HG02623 (cell line): ENCODE data around the gene MSMB.
"Not testable (repeated sequence)": the region's sequence is repeated elsewhere in the genome, so short reads cannot be mapped to it uniquely, and the experiment has no call there.

Experiments used
- ATAC-seq: cut with Tn5 transposase; IDR thresholded peaks from one replicate; pipeline ENCODE4 v1.9.1; 2021; ENCODE audit warnings: moderate library complexity; ENCODE audit not compliant: unreplicated experiment

The MSMB gene

GRCh38 chr10:46014683-46015405 lies 31.2 kb downstream of the MSMB start:
- no peak for ATAC-seq

DNA sequence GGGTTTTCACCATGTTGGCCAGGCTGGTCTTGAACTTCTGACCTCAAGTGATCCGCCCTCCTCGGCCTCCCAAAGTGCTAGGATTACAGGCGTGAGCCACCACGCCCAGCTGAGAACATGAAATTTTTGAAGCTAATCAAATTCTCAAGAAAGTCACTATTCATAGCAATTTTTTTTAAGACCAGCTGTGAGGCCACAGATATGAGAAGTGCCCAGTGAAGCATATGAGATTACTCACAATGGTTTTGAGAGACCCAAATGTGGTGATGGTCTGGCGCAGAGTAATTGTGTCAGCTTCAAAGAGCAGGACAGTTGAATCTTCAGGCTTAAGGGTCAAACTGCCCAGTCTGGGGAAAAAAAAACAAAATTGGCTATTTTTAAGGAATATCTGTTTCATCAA lies 31.9 kb downstream of the MSMB start:
- no peak for ATAC-seq

- ATAC-seq = no peak
Measured at GRCh38 chr10:46012746-46013145, 33.3 kb downstream of the MSMB start.

- no peak for ATAC-seq
Measured at GRCh38 chr10:46006219-46006618, 39.9 kb downstream of the MSMB start.

DNA sequence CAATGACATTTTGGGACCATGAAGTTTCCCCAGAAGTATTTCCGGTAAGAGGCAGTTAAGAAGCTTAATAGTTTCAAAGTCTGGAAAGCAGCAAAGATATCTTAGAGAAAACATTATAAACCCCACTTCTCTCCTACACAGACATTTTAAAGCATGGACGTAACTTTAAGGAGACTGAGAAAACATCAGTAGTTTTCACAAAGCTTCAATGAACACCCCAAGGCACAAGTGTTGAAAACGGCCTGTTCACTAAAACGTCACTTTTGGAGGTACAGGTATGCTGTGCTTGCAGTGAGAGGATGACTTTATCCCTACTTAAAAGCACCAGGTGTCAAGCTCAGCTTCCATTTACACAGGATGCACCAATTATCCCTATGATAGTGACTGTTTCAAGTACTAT lies 40.7 kb downstream of the MSMB start:
- ATAC-seq = no peak

- ATAC-seq = no peak
Measured at GRCh38 chr10:46004963-46005362, 41.1 kb downstream of the MSMB start.

- ATAC-seq = no peak
Measured at GRCh38 chr10:46002916-46003693, 43.0 kb downstream of the MSMB start.

DNA sequence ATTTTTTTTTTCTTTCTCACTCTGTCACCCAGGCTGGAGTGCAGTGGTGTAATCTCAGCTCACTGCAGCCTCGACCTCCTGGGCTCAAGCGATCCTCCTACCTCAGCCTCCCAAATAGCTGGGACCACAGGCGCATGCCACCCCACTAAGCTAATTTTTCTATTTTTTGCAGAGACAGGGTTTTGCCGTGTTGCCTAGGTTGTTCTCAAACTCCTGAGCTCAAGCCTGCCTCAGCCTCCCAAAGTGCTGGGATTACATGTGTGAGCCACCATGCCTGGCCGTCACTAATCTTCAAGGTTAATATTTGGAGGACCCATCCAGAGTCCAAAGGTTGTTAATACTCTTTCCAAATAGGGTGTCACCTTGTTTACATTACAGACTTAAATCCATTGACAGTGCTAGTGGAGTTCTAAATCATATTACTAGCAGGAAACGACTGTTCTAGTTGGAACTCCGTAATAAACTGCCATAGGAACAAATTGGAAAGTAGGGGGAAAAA lies 43.8 kb downstream of the MSMB start:
- not testable (repeated sequence) for ATAC-seq

DNA sequence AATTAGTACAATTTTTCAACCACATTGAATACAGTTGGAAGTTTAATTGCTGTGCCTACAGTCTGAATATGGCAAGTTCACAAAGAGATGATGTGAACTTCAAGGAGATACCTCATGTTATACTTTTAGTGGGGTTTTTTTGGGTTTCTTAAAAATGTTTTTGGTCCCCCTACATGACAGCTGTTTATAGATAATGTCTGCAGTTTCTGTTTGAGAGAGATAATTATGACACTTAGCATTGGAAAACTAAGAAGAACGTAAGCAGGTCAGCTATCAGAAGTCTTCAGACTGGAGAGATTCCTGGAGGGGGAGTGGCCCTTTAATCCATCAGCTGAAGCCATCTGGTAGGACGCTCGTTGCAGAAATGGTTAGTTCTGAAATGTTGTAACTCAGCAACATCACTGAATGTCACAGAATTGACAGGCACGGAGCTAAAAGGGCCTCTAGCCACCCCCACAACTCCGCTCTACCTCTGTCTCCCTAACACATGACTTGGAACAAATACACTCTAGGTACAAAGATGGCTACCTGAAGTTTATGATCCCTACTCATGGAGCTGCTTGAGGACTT lies 44.8 kb downstream of the MSMB start:
- no peak for ATAC-seq

DNA sequence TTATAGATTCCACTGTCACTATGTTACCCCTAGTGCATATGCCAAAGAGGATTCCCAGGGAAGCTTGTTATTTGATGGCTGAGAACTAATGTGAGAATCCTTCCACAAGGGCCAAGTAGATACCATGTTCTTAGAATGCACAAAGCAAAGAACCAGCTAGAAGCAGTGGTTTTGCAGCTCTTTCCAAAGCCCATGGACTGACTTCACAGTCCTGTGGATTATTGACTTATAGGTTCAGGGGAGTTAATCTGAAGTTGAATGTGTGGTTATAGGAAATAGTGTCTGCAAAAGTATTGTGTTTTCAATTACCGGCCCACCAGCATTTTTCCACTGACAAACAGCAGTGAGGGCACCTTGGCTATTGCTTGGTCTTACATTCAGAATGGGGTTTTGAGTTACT lies 45.5 kb downstream of the MSMB start:
- ATAC-seq = no peak

DNA sequence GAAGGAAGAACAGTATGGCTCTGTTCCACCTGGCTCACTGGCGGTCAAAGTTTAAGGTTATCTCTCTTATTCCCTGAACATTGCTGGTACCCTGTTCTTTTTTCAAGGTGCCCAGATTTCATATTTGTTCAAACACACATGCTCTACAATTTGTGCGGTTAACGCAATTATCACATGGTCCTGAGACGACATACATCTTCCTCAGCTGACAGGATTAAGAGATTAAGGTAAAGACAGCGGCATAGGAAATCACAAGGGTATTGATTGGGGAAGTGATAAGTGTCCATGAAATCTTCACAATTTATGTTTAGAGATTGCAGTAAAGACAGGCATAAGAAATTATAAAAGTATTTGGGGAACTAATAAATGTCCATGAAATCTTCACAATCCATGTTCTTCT lies 46.1 kb downstream of the MSMB start:
- not testable (repeated sequence) for ATAC-seq

GRCh38 chr10:45997994-45998763 lies 47.9 kb downstream of the MSMB start:
- no peak for ATAC-seq

GRCh38 chr10:45997557-45997956 lies 48.5 kb downstream of the MSMB start:
- ATAC-seq = no peak

- not testable (repeated sequence) for ATAC-seq
Measured at GRCh38 chr10:45985590-45985989, 60.5 kb downstream of the MSMB start.

DNA sequence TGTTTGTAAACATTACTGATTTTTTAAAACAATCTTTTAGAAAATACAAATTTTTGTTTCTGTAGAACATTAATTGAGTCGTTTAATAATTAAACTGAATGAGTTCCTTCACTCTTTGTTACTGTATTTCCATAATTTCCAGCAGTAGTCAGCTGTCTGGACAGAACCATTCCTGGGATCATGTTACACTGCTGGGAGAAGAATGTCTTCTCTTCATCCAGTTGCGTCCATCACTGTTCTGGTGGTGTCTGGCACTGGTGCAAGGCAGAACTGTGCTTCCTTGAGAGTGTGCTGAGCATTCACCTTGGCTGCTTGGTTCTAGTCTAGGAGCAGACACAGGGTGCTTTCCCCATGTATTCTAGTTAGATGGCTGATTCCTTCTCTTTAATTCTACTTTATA lies 61.6 kb downstream of the MSMB start:
- not testable (repeated sequence) for ATAC-seq

DNA sequence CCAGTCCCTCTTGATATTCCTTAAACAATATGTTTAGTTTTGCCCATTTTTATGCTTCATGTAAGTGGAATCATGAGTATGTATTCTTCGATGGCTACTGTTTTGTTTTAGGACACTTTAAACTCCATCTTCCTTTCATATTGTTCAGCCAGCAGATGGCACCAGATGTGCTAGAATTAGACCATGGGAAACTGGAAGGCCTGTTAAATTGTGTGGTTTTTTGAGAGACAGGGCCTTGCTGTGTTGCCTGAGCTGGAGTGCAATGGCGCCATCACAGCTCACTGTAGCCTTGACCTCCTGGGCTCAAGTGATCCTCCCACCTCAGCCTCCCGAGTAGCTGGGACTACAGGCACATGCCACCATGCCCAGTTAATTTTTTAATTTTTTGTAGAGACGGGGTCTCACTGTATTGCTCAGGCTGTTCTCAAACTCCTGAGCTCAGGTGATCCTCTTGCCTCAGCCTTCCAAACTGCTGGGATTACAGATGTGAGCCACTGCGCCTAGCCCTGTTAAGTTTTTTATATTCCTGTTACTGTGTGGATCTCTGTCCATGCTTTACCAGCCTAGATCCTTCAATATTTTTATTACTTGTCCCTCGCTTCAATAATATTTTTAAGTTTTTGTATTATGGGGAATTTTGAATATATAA lies 62.4 kb downstream of the MSMB start:
- ATAC-seq = not testable (repeated sequence)
